GM13976 (cell line): Measurements from ENCODE around the gene CLCN3.

ENCODE experiments used
- DNase-seq: peaks from one replicate; pipeline ENCODE4 v3.0.0; 2012; ENCODE audit warnings: low spot score
- CTCF ChIP-seq: IDR thresholded peaks from 2 replicates; pipeline ENCODE4 v1.5.1; 2012; ENCODE audit warnings: borderline replicate concordance, mild to moderate bottlenecking; ENCODE audit not compliant: insufficient read depth; ENCODE audit errors: extremely low read depth, missing control alignments, control extremely low read depth
- in situ Hi-C: fragments of 300-500 bp; cut with MboI; formaldehyde crosslinking; loops from one replicate; pipeline ENCODE4 v1.12.0; 2022; ENCODE audit warnings: low sequenced_read_pairs, mixed read lengths, inconsistent platforms; ENCODE audit not compliant: unreplicated experiment

Gene CLCN3

DNA sequence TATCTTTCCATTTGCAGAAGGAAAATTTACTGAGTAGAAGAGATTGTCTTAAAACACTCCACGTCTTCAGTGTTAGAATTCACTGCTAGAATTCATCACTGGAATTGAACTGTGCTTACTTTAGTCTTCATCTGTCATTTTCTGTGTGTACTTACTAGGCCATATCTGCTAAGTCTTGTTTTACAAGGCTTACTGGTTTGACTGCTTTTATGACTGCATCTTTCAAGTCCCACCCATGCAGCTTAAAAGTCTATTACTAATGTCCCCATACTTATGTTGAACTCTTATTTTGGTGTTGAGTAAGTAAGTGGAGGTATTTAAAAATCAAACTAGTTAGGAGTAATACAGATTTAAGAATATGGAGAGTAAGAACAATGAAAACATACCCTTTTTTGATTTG is 14.6 kb downstream of the CLCN3 start:
- DNase-seq, result no peak
- TF ChIP-seq CTCF, result no peak

GRCh38 chr4:169640261-169640870 is 20.0 kb downstream of the CLCN3 start:
- in situ Hi-C loops, result no loop called here
- no peak for TF ChIP-seq CTCF
- no peak for DNase-seq

More for the DNA sequence above, 14.6 kb downstream of the CLCN3 start:
- in situ Hi-C loops, result no loop called here

DNA sequence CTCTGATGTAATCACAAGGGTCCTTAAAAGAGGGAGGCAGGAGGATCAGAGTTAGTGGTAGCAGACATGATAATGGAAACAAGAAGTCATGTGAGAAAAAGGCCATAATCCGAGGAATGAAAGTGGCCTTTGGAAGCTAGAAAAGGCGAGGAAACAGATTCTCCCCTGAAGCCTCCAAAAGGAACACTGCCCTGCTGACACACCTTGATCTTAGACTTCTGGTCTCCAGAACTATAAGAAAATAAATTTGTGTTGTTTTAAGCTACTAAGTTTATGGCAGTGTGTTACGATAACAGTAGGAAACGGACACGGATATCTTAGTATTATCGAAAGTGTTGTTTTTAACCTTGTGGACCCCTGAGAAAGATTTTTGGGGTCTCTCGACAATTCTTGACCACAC is 24.4 kb downstream of the CLCN3 start:
- no peak for DNase-seq
- in situ Hi-C loops, result no loop called here
- TF ChIP-seq CTCF, result no peak

- in situ Hi-C loops, result no loop called here
- no peak for DNase-seq
- no peak for TF ChIP-seq CTCF
Observed at GRCh38 chr4:169645627-169646026, 25.2 kb downstream of the CLCN3 start.

GRCh38 chr4:169649545-169650226 is 29.3 kb downstream of the CLCN3 start:
- in situ Hi-C loops, result no loop called here
- no peak for DNase-seq
- TF ChIP-seq CTCF, result no peak

DNA sequence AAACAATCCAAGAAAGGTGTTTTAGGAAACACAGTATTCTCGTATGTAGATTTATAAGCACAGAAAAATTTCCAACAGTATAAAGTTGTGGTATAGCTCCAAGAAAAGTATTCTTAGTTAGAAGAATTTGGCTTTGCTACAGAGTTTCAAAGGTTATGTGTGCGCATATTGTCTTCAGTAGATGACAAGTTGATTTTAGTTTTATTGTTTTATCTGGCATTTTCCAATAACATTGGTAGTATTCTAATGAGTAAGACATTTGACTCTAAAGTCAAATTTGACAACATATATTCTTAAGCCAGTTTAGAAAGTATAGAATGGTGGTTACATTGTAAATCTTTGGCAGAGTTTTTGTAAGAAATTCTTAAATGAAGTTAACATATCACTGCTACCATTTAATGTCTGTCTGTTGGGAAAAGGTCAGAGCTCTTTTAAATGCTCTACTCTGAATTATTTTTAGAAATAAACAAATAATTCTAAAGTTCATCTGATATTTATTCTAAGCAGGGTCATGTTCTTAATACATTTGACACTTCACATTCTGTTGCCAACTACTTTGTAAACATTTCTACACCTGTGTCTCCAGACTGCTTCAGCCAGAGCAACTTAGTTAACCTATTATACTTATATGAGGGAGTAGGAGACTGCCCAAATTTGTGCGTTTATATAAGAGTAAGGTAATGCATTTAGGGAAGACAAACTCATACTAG is 30.0 kb downstream of the CLCN3 start:
- DNase-seq, result no peak
- in situ Hi-C loops, result no loop called here
- TF ChIP-seq CTCF, result no peak
